C4-2B (cell line): Measurements from ENCODE around the gene HEBP2.

Source experiments
- CTCF ChIP-seq: fragments of 450-650 bp; conservative IDR thresholded peaks from 2 replicates; pipeline ENCODE4 v1.5.1; 2017; ENCODE audit warnings: mild to moderate bottlenecking
- ZFX ChIP-seq: fragments of 450-650 bp; IDR thresholded peaks from 2 replicates; pipeline ENCODE4 v1.6.1; 2017

- no peak for TF ChIP-seq CTCF
- no peak for TF ChIP-seq ZFX
Measured at GRCh38 chr6:138431256-138432062, 27.4 kb downstream of the HEBP2 start.
